GM10847 (cell line): Measurements from ENCODE around the gene RAC2.

Source experiments
- POLR2A ChIP-seq: IDR thresholded peaks from 2 replicates; pipeline ENCODE4 v1.6.1; 2011; ENCODE audit not compliant: insufficient read length; ENCODE audit errors: extremely low read depth

Gene RAC2

GRCh38 chr22:37185646-37186227, 58.3 kb downstream of the RAC2 start:
- TF ChIP-seq POLR2A, result no peak

GRCh38 chr22:37184816-37185541, 59.1 kb downstream of the RAC2 start:
- TF ChIP-seq POLR2A, result no peak

- no peak for TF ChIP-seq POLR2A
These were observed 59.7 kb downstream of the RAC2 start for GRCh38 chr22:37184380-37184755.

- TF ChIP-seq POLR2A, result no peak
These were observed 60.4 kb downstream of the RAC2 start for GRCh38 chr22:37183432-37184379.

GRCh38 chr22:37182949-37183245, 61.2 kb downstream of the RAC2 start:
- no peak for TF ChIP-seq POLR2A

- no peak for TF ChIP-seq POLR2A
These were observed 61.7 kb downstream of the RAC2 start for GRCh38 chr22:37182101-37182948.

GRCh38 chr22:37181681-37182080, 62.4 kb downstream of the RAC2 start:
- TF ChIP-seq POLR2A, result no peak

GRCh38 chr22:37180531-37181231, 63.4 kb downstream of the RAC2 start:
- TF ChIP-seq POLR2A, result no peak

- TF ChIP-seq POLR2A, result no peak
These were observed 64.2 kb downstream of the RAC2 start for GRCh38 chr22:37179622-37180420.

- TF ChIP-seq POLR2A, result no peak
These were observed 65.0 kb downstream of the RAC2 start for GRCh38 chr22:37179126-37179470.

- TF ChIP-seq POLR2A, result no peak
These were observed 65.5 kb downstream of the RAC2 start for GRCh38 chr22:37178350-37179125.

GRCh38 chr22:37177755-37178154, 66.3 kb downstream of the RAC2 start:
- no peak for TF ChIP-seq POLR2A

GRCh38 chr22:37177221-37177620, 66.8 kb downstream of the RAC2 start:
- TF ChIP-seq POLR2A, result no peak

GRCh38 chr22:37176464-37177061, 67.5 kb downstream of the RAC2 start:
- TF ChIP-seq POLR2A, result no peak
